Measurements from ENCODE around the gene PLA2G10.

DNA sequence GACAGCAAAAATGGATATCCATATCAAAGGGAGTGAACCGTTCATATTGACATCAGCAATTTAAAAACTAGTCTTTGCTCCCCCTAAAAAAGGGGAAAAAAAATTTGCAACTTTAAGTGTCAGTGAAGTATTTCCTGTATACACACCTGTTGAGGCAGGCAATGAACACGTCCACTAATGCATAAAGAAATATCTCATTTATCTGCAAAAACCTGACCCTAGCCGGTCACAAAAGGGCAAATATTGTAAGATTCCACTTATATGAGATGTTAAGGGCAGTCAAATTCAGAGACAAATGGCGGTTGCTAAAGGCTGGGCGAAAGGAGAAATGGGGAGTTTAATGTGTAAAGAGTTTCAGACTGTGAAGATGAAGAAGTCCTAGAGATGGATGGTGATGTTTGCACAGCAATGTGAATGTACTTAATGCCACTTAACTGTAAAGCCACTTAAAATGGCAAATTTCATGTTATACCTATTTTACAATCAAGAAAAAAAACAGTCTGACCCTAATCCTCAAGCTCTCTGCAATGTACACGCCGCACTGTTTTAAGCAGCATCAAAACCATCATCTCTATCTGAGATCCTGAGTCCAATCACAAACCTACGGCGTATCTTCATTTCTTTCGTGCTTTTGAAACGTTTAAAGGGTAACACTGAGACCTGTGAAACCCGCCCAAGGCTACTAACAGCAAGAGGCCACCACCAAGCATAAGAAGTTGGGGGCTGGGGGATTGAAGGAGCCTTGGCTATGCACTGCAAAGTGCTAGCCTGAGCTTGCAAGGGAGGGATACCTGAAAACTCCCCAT is 65.1 kb downstream of the PLA2G10 start:
- no peak for TF ChIP-seq POLR2A (IDR thresholded peaks at IDR 0.05)
- TF ChIP-seq, protein P1, sequence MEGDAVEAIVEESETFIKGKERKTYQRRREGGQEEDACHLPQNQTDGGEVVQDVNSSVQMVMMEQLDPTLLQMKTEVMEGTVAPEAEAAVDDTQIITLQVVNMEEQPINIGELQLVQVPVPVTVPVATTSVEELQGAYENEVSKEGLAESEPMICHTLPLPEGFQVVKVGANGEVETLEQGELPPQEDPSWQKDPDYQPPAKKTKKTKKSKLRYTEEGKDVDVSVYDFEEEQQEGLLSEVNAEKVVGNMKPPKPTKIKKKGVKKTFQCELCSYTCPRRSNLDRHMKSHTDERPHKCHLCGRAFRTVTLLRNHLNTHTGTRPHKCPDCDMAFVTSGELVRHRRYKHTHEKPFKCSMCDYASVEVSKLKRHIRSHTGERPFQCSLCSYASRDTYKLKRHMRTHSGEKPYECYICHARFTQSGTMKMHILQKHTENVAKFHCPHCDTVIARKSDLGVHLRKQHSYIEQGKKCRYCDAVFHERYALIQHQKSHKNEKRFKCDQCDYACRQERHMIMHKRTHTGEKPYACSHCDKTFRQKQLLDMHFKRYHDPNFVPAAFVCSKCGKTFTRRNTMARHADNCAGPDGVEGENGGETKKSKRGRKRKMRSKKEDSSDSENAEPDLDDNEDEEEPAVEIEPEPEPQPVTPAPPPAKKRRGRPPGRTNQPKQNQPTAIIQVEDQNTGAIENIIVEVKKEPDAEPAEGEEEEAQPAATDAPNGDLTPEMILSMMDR (IDR thresholded peaks at IDR 0.05), result no peak
- no peak for TF ChIP-seq EP300 (IDR thresholded peaks at IDR 0.05)
